Urinary bladder (tissue), 4 donors: ENCODE measurements around the gene NCOA7. TPM values are rescaled to one million over a fixed set of nuclear protein-coding genes. Genes with fewer than 3 reads are reported as not detected.

Source experiments
- DNase-seq: peaks from one replicate; pipeline ENCODE4 v3.0.0-alpha.2; 2015; ENCODE audit errors: extremely low spot score
- H3K27ac ChIP-seq: one replicate; pipeline ENCODE4 v1.5.1; 2013; ENCODE audit warnings: low read depth, mild to moderate bottlenecking, moderate library complexity
- H3K36me3 ChIP-seq: one replicate; pipeline ENCODE4 v1.6.1; 2013; ENCODE audit warnings: mild to moderate bottlenecking, moderate library complexity; ENCODE audit not compliant: insufficient read depth
- H3K4me1 ChIP-seq: one replicate; pipeline ENCODE4 v1.6.1; 2013; ENCODE audit warnings: mild to moderate bottlenecking, moderate library complexity; ENCODE audit not compliant: insufficient read depth
- H3K4me3 ChIP-seq: one replicate; pipeline ENCODE4 v1.5.1; 2013; ENCODE audit warnings: low read depth, low read length
- WGBS: extraction: QIAGEN DNeasy Blood & Tissue Kit; methylation state at CpG from one replicate; pipeline ENCODE4 v1.1.7; 2013; 5-methylcytosine and 5-hydroxymethylcytosine counted together
- polyA plus RNA-seq: library from polyadenylated mRNA; stranded (reverse); fragments of 200-250 nt; gene quantifications from one replicate; pipeline ENCODE4 v1.2.3, GENCODE V29; 2013
- total RNA-seq: library from RNA; depleted of rRNA; stranded (reverse); fragments of >200 nt; gene quantifications from one replicate; pipeline ENCODE4 v1.2.3, GENCODE V29; 2014
- donor health status: healthy with polysubstance abuse.
- donor health status: healthy.

Gene NCOA7
- total and polyA plus RNA-seq, 2 donors: 29.4 to 38.0 TPM

GRCh38 chr6:125913864-125914351, 123.1 kb downstream of the NCOA7 start:
- Histone ChIP-seq H3K4me3 (no peak overlapping the region), H3K36me3 (no peaks in the 10 kb centered on the region), H3K4me1 (no peaks in the 10 kb centered on the region), H3K27ac (no peak overlapping the region)
- no peak for DNase-seq
- WGBS: 24% methylated on average over 5 of the region's 5 CpGs

DNA sequence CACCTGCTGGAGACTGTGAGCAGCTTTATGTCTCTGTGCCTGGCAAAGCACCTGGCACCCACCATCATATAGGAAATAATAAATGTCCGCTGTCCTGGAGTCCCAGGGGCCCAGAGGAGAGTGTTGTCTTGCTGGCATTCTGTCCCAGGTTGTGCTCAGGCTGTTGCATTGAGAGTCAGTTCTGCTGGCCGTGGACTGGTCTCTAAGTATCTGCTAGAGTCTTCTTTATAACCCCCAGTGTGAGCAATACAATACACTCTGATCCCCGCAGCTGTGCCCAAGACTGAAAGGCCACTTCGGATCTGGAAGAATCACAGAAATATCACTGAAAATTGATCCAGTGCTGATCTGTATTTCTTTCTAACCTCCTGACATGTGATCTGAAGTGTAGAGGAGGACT, 127.5 kb downstream of the NCOA7 start:
- Histone ChIP-seq H3K4me3 (no peak overlapping the region), H3K4me1 (no peaks in the 10 kb centered on the region), H3K27ac (no peak overlapping the region), H3K36me3 (no peaks in the 10 kb centered on the region)
- no peak for DNase-seq
- 67% methylated on average over 4 of the region's 4 CpGs for WGBS

- Histone ChIP-seq H3K4me3 (peak overlapping the region; percentile 25), H3K27ac (peak overlapping the region; percentile 64), H3K36me3 (no peaks in the 10 kb centered on the region), H3K4me1 (no peaks in the 10 kb centered on the region)
- WGBS: 43% methylated on average over 13 of the region's 13 CpGs
- DNase-seq: peak; percentile 36
These were observed 128.2 kb downstream of the NCOA7 start for GRCh38 chr6:125918681-125919566.

GRCh38 chr6:125919618-125920017, 128.9 kb downstream of the NCOA7 start:
- H3K4me3 ChIP-seq: peak overlapping the region; percentile 8
- H3K36me3 ChIP-seq: no peaks in the 10 kb centered on the region
- 86% methylated on average over 3 of the region's 3 CpGs for WGBS
- no peaks in the 10 kb centered on the region for H3K4me1 ChIP-seq
- DNase-seq: no peak
- H3K27ac ChIP-seq: no peak overlapping the region

GRCh38 chr6:125922322-125922860, 131.6 kb downstream of the NCOA7 start:
- H3K27ac ChIP-seq: no peak overlapping the region
- H3K4me3 ChIP-seq: no peak overlapping the region
- no peaks in the 10 kb centered on the region for H3K4me1 ChIP-seq
- no peak for DNase-seq
- 93% methylated on average over 8 of the region's 8 CpGs for WGBS
- H3K36me3 ChIP-seq: no peaks in the 10 kb centered on the region

DNA sequence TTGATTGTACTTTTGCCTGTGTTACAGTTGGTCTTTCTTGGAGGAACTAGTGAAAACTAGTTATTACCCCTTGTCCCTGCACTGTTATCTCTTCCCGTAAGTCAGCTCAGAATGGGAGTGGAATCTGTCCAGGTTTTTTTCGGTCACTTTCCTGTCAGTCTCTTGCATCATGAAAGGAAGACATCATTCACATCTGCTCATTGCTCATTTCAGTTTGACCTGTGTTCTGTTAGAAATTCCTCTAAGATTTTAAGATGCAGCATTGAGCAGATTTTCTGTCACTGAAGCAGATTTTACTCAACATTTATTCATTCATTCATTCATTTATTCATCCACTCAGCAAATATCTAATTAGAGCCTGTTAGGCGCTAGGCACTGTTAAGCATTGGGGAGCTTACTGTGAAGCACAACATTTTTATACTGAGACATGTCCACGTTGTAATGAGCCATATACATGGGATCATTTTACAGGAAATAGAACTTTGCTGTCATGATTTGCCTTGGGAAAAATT, 132.7 kb downstream of the NCOA7 start:
- 73% methylated on average over 4 of the region's 4 CpGs for WGBS
- H3K4me1 ChIP-seq: no peaks in the 10 kb centered on the region
- no peak overlapping the region for H3K4me3 ChIP-seq
- no peak overlapping the region for H3K27ac ChIP-seq
- no peaks in the 10 kb centered on the region for H3K36me3 ChIP-seq
- DNase-seq: no peak

GRCh38 chr6:125924169-125924568, 133.4 kb downstream of the NCOA7 start:
- no peaks in the 10 kb centered on the region for H3K36me3 ChIP-seq
- 81% methylated on average over 2 of the region's 2 CpGs for WGBS
- no peak overlapping the region for H3K4me3 ChIP-seq
- H3K4me1 ChIP-seq: no peaks in the 10 kb centered on the region
- DNase-seq: no peak
- no peak overlapping the region for H3K27ac ChIP-seq

DNA sequence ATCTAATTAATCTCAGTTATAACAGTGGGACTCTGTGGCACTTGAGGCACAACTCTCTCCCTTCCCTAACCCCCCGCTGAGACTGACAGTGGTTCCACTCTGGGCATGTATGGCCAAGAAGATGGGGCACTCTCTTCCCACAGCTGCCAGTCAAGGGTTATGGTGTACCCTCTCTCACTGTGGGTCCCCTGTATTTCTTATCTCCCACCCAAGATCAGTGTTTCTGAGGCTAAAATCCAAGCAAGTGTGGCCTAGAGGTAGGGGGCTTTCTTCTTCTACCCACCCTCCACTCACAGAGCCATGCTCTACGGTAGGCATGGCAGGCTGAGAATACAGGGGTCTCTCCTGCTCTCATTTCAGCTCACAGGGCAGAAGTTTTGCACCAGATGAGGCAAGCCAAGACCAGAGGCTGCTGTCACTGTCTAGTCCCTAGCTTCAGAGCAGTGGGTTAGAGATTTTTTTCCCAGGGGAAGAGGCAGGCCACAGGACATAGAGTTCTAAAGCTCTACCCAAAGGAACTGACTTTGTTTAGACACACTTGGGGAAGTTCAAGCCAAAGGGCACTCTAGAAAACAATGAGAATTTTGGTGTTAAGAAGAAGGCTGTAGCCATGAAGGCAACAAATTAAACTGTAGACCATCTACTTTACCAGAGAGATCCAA, 134.1 kb downstream of the NCOA7 start:
- Histone ChIP-seq H3K4me1 (no peaks in the 10 kb centered on the region), H3K36me3 (no peaks in the 10 kb centered on the region), H3K27ac (no peak overlapping the region), H3K4me3 (no peak overlapping the region)
- no peak for DNase-seq
- 99% methylated on average over 2 of the region's 2 CpGs for WGBS

DNA sequence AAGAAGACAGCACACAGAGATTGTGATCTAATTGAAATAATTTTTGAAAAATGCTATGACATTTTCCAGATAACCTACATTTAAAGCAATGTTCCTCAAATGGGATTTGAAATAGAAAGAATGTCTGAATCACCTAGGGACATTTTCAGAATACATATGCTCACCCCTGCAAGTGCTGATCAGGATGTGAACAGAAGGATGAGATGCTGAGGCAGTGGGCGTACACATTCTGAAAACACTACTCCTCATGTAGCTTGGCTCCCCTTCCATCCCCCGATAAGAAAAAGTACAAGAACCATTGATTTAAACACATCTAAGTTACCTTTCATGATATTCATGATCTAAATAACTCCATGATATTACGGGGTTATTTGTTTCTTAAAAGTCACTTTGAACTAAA, 136.0 kb downstream of the NCOA7 start:
- Histone ChIP-seq H3K27ac (no peak overlapping the region), H3K4me3 (no peak overlapping the region), H3K36me3 (no peaks in the 10 kb centered on the region), H3K4me1 (no peaks in the 10 kb centered on the region)
- no peak for DNase-seq
- 96% methylated on average over 3 of the region's 3 CpGs for WGBS

DNA sequence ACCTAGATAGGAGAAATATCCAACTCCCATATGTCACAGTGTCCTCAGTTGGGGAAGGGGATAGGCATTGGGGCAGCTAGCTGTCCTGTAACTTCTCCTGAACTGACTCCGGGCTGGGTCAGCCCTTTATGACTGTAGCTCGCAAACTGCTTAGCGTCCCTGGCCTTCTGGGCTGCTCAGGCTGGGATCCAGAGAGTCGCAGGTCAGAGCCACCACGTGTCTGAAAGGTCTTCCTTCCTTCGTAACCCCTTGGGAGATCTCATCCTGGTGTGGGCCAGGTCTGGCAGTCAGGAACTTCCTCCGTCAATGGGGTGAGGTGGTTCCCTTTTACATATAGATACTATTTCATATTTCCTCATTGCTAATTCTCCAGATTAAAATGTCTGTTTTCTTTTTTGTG, 137.0 kb downstream of the NCOA7 start:
- no peak overlapping the region for H3K27ac ChIP-seq
- DNase-seq: no peak
- WGBS: 54% methylated on average over 7 of the region's 7 CpGs
- no peak overlapping the region for H3K4me3 ChIP-seq
- no peaks in the 10 kb centered on the region for H3K36me3 ChIP-seq
- H3K4me1 ChIP-seq: no peaks in the 10 kb centered on the region

DNA sequence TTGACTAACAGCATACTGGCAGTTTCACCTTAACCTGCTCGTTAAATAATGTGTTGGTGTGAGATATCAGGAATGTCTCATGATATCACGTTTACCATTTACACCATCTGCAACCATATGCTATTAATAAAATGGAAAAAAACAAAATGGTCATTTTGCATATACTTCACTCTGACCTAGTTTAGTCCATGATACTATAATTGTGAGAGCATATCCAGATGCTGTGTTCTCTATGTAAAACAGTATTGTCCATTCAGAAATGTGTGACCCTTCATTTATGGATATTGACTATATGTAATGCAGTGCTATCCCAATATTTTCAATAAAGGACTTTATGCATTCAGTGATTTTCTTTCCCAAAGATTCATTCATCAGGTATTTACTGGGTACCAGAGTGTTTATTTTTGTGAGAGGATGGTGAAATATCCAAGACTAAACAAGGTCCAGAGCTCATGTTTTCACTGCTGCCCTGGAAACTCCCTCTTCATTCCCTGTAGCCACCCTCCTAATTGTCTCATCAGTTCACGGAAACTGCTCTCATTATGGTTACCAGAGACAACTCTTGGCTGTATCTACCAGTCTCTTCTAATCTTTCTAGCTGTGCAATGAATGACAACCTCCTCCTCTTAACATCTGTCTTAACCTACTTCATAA, 140.1 kb downstream of the NCOA7 start:
- no peak for DNase-seq
- 80% methylated on average over 3 of the region's 3 CpGs for WGBS
- no peak overlapping the region for H3K27ac ChIP-seq
- H3K36me3 ChIP-seq: no peaks in the 10 kb centered on the region
- H3K4me1 ChIP-seq: no peaks in the 10 kb centered on the region
- H3K4me3 ChIP-seq: no peak overlapping the region

GRCh38 chr6:125931733-125932450, 141.1 kb downstream of the NCOA7 start:
- Histone ChIP-seq H3K27ac (no peak overlapping the region), H3K36me3 (no peaks in the 10 kb centered on the region), H3K4me3 (no peak overlapping the region), H3K4me1 (no peaks in the 10 kb centered on the region)
- WGBS: 88% methylated on average over 4 of the region's 4 CpGs
- DNase-seq: no peak

DNA sequence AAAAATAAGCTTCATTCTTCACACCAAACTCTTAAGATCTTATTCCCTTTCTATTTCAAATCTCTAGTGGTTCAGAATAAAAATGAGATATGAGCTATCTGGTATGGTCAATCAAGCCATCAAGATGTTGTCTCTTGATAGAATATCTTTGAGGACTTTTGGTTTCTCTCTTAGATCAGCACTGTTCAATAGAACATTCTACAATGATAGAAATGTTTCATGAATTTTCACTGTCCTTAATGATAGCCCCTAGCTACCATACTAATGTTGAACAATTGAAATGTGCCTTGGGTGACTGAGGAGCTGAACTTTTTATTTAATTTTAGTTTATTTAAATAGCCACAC, 141.7 kb downstream of the NCOA7 start:
- Histone ChIP-seq H3K4me3 (no peak overlapping the region), H3K36me3 (no peaks in the 10 kb centered on the region), H3K27ac (no peak overlapping the region), H3K4me1 (no peaks in the 10 kb centered on the region)
- no peak for DNase-seq
